Breast epithelium (tissue), 3 donors: Measurements from ENCODE around the gene NR6A1.

Experiments used
- CTCF ChIP-seq, 3 donors: fragments of 450-650 bp; IDR thresholded peaks; one replicate each; pipeline ENCODE4 v1.5.1; 2016 to 2017; ENCODE audit warnings: antibody characterized with exemption in 3 of 3, mild to moderate bottlenecking in 3 of 3, moderate library complexity in 3 of 3
- POLR2A ChIP-seq: fragments of 450-650 bp; IDR thresholded peaks from one replicate; pipeline ENCODE4 v1.6.1; 2016; ENCODE audit warnings: antibody characterized with exemption, mild to moderate bottlenecking, moderate library complexity

GRCh38 chr9:124520206-124520596 is 250.9 kb downstream of the NR6A1 start:
- TF ChIP-seq CTCF (IDR thresholded peaks at IDR 0.05), result no peak
- TF ChIP-seq POLR2A, result no peak
